Fibroblast of lung (primary cell): Measurements from ENCODE around the gene ABHD16A. TPM values are rescaled to one million over a fixed set of nuclear protein-coding genes. Genes with fewer than 3 reads are reported as not detected.

Experiments used
- DNase-seq, 2 donors: peaks; one replicate each; pipeline versions ENCODE4 v3.0.0 to v3.0.0-alpha.2; 2010; ENCODE audit warnings: low read depth in 2 of 2
- H2AFZ ChIP-seq: 2 replicates; pipeline ENCODE4 v1.5.1; 2012; ENCODE audit warnings: low read length, control low read depth, inconsistent platforms
- H3K27ac ChIP-seq: 2 replicates; pipeline ENCODE4 v1.5.1; 2011; ENCODE audit warnings: low read length, control low read depth; ENCODE audit not compliant: insufficient read depth
- H3K27me3 ChIP-seq: 2 replicates; pipeline ENCODE4 v1.5.1; 2011; ENCODE audit warnings: mild to moderate bottlenecking, low read length; ENCODE audit not compliant: control insufficient read depth, insufficient read depth
- H3K36me3 ChIP-seq: 2 replicates; pipeline ENCODE4 v1.5.1; 2011; ENCODE audit warnings: low read length; ENCODE audit not compliant: control insufficient read depth, insufficient read depth
- H3K4me1 ChIP-seq: 2 replicates; pipeline ENCODE4 v1.5.1; 2011; ENCODE audit warnings: low read length; ENCODE audit not compliant: control insufficient read depth, insufficient read depth; ENCODE audit errors: extremely low read depth
- H3K4me2 ChIP-seq: 2 replicates; pipeline ENCODE4 v1.5.1; 2011; ENCODE audit warnings: low read length, control low read depth; ENCODE audit not compliant: insufficient read depth; ENCODE audit errors: extremely low read depth
- H3K4me3 ChIP-seq, 4 experiments: fragments of 200-600 bp in 1 of 4; sonication (generic) in 1 of 4; replicated peaks in 1 of 4; 2 replicates each; pipeline ENCODE4 v1.5.1; 2011 to 2016; ENCODE audit warnings: low read length in 4 of 4, low read depth in 3 of 4, mild to moderate bottlenecking in 3 of 4, control low read depth in 2 of 4, inconsistent platforms in 1 of 4, mixed read lengths in 1 of 4; ENCODE audit not compliant: insufficient read depth in 1 of 4; ENCODE audit errors: control extremely low read depth in 1 of 4
- H3K79me2 ChIP-seq: 2 replicates; pipeline ENCODE4 v1.5.1; 2012; ENCODE audit warnings: mild to moderate bottlenecking, low read length, inconsistent platforms; ENCODE audit not compliant: control insufficient read depth, insufficient read depth
- H3K9ac ChIP-seq: 2 replicates; pipeline ENCODE4 v1.5.1; 2011; ENCODE audit warnings: mild to moderate bottlenecking, low read length, control low read depth; ENCODE audit not compliant: insufficient read depth
- H3K9me3 ChIP-seq: 2 replicates; pipeline ENCODE4 v1.5.1; 2012; ENCODE audit warnings: low read depth, low read length; ENCODE audit not compliant: control insufficient read depth, insufficient read depth
- H4K20me1 ChIP-seq: 2 replicates; pipeline ENCODE4 v1.5.1; 2011; ENCODE audit warnings: low read length; ENCODE audit not compliant: control insufficient read depth, insufficient read depth; ENCODE audit errors: extremely low read depth
- CTCF ChIP-seq, 2 donors: IDR thresholded peaks in 1 of 2; conservative IDR thresholded peaks in 1 of 2; 1 replicate in 1 of 2; 2 replicates in 1 of 2; pipeline ENCODE4 v1.5.1; 2011 to 2012; ENCODE audit warnings: low read length in 2 of 2, control low read depth in 1 of 2, inconsistent platforms in 1 of 2, low read depth in 1 of 2, mild to moderate bottlenecking in 1 of 2
- EZH2 ChIP-seq: IDR thresholded peaks from 2 replicates; pipeline ENCODE4 v1.5.1; 2012; ENCODE audit warnings: low read length, control low read depth, mild to moderate bottlenecking; ENCODE audit errors: missing control alignments
- polyA plus RNA-seq, 2 donors: library from polyadenylated mRNA; depleted of rRNA in 1 of 2; stranded (reverse) in 1 of 2; unstranded in 1 of 2; fragments of >200 nt; gene quantifications; 2 replicates each; pipeline ENCODE4 v1.2.1, GENCODE V29; 2011 to 2012; ENCODE audit warnings: missing spikeins in 1 of 2
- total RNA-seq: library from RNA; depleted of rRNA; stranded (reverse); fragments of >200 nt; gene quantifications from 2 replicates; pipeline ENCODE4 v1.2.1, GENCODE V29; 2014

ABHD16A gene
- total and polyA plus RNA-seq, 2 donors (not counting 1 experiment from before 2014, with no cell fraction given), result 25.1 to 72.0 TPM

- no peaks in the 10 kb centered on the region for H4K20me1 ChIP-seq
- no peak overlapping the region for H3K4me3 ChIP-seq
- H3K36me3 ChIP-seq, result peaks cover 2% of the 10 kb centered on the region
- H3K27me3 ChIP-seq, result no peaks in the 10 kb centered on the region
- peaks cover 5% of the 10 kb centered on the region for H3K4me1 ChIP-seq
- no peak overlapping the region for H2AFZ ChIP-seq
- no peak overlapping the region for H3K27ac ChIP-seq
- H3K79me2 ChIP-seq, result no peaks in the 10 kb centered on the region
- TF ChIP-seq EZH2 (no peak), CTCF (conservative IDR thresholded peaks at IDR 0.05 in 1 of 2, IDR thresholded peaks at IDR 0.05 in 1 of 2; ENCODE audit: low read depth in 1 of 2, low read length in 2 of 2) (no peak)
- DNase-seq, result no peak
- H3K4me2 ChIP-seq, result no peak overlapping the region
- H3K9me3 ChIP-seq, result no peaks in the 10 kb centered on the region
- no peak overlapping the region for H3K9ac ChIP-seq
Observed at GRCh38 chr6:31749301-31750036, 46.3 kb upstream of the ABHD16A start.

- Histone ChIP-seq H3K27me3 (no peaks in the 10 kb centered on the region), H3K4me3 (no peak overlapping the region), H3K9ac (no peak overlapping the region), H3K4me2 (no peak overlapping the region), H3K79me2 (peaks cover 7% of the 10 kb centered on the region), H3K36me3 (peaks cover 4% of the 10 kb centered on the region), H2AFZ (no peak overlapping the region), H3K27ac (no peak overlapping the region), H4K20me1 (no peaks in the 10 kb centered on the region), H3K9me3 (no peaks in the 10 kb centered on the region), H3K4me1 (peaks cover 6% of the 10 kb centered on the region)
- TF ChIP-seq CTCF (conservative IDR thresholded peaks at IDR 0.05 in 1 of 2, IDR thresholded peaks at IDR 0.05 in 1 of 2; ENCODE audit: low read depth in 1 of 2, low read length in 2 of 2) (no peak), EZH2 (no peak)
- no peak for DNase-seq
Observed at GRCh38 chr6:31744422-31744821, 41.3 kb upstream of the ABHD16A start.

GRCh38 chr6:31742894-31743293 is 39.8 kb upstream of the ABHD16A start:
- no peak for TF ChIP-seq CTCF (conservative IDR thresholded peaks at IDR 0.05 in 1 of 2, IDR thresholded peaks at IDR 0.05 in 1 of 2; ENCODE audit: low read depth in 1 of 2, low read length in 2 of 2)
- no peak for TF ChIP-seq EZH2
- Histone ChIP-seq H3K79me2 (peaks cover 7% of the 10 kb centered on the region), H3K27ac (no peak overlapping the region), H3K9me3 (no peaks in the 10 kb centered on the region), H3K4me1 (peaks cover 17% of the 10 kb centered on the region), H3K4me3 (no peak overlapping the region), H2AFZ (no peak overlapping the region), H3K4me2 (no peak overlapping the region), H3K27me3 (no peaks in the 10 kb centered on the region), H3K9ac (no peak overlapping the region), H4K20me1 (no peaks in the 10 kb centered on the region), H3K36me3 (peaks cover 4% of the 10 kb centered on the region)
- DNase-seq, result no peak
